ENCODE results near the gene HES5. TPM values are rescaled to one million over a fixed set of nuclear protein-coding genes. Genes with fewer than 3 reads are reported as not detected.

Gene HES5
- total and polyA plus RNA-seq, 10 of the 15 experiments (the other 5 are each of a cell fraction or from before 2014, with no cell fraction given) = 0.12 to 0.15 TPM; not detected in 8

DNA sequence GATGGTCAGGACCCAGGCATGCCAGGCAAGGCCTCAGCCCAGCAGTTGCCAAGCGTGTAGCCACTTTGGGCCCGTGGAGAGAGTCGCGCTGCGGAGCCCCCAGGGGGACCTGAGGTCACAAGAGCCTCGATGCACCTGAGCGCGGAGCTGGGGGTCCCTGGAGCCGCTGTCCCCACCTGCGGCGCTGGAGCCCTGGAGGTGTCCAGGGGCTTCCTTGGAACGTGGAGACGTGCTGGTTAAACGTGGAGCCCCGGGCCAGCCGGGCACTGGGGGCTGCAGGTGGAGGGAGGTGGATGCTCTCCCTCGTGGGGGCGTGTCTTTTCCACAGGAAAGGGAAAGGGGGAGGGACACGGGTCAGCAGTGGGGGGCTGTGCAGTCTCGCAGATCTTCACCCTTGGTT is 50.9 kb downstream of the HES5 start (continued):
- TF ChIP-seq, protein P1, sequence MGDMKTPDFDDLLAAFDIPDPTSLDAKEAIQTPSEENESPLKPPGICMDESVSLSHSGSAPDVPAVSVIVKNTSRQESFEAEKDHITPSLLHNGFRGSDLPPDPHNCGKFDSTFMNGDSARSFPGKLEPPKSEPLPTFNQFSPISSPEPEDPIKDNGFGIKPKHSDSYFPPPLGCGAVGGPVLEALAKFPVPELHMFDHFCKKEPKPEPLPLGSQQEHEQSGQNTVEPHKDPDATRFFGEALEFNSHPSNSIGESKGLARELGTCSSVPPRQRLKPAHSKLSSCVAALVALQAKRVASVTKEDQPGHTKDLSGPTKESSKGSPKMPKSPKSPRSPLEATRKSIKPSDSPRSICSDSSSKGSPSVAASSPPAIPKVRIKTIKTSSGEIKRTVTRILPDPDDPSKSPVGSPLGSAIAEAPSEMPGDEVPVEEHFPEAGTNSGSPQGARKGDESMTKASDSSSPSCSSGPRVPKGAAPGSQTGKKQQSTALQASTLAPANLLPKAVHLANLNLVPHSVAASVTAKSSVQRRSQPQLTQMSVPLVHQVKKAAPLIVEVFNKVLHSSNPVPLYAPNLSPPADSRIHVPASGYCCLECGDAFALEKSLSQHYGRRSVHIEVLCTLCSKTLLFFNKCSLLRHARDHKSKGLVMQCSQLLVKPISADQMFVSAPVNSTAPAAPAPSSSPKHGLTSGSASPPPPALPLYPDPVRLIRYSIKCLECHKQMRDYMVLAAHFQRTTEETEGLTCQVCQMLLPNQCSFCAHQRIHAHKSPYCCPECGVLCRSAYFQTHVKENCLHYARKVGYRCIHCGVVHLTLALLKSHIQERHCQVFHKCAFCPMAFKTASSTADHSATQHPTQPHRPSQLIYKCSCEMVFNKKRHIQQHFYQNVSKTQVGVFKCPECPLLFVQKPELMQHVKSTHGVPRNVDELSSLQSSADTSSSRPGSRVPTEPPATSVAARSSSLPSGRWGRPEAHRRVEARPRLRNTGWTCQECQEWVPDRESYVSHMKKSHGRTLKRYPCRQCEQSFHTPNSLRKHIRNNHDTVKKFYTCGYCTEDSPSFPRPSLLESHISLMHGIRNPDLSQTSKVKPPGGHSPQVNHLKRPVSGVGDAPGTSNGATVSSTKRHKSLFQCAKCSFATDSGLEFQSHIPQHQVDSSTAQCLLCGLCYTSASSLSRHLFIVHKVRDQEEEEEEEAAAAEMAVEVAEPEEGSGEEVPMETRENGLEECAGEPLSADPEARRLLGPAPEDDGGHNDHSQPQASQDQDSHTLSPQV (IDR thresholded peaks at IDR 0.05) = no peak
- no peak for TF ChIP-seq FOS (IDR thresholded peaks at IDR 0.05; ENCODE audit: borderline replicate concordance, extremely low read depth, insufficient read length)

Other genes starting within 250 kb of the HES5 start
Only the 7 nearest of the 8 such genes appear.
- 82.1 and 105 TPM in 2 replicates for gene RER1, start 138.4 kb downstream of the HES5 start, total RNA-seq (2014; rRNA removed)
- 80.8 and 84.8 TPM in 2 replicates for gene RER1, start 138.4 kb downstream of the HES5 start, total RNA-seq (2014; rRNA removed; fragmentation: Illumina TruSeq; extraction: Trizol)
- 145 and 149 TPM in 2 replicates for gene RER1, start 138.4 kb downstream of the HES5 start, total RNA-seq (2021)
- 194 and 216 TPM in 2 replicates for gene RER1, start 138.4 kb downstream of the HES5 start, polyA plus RNA-seq (2011; rRNA removed)
- gene RER1, start 138.4 kb downstream of the HES5 start, polyA plus RNA-seq (2014; fragmentation: Illumina TruSeq; extraction: Trizol) = 172 and 189 TPM in 2 replicates
- gene RER1, start 138.4 kb downstream of the HES5 start, polyA plus RNA-seq (2014; fragmentation: Nextera tagmentation; extraction: Ambion mirVana) = 10 to 100 TPM; 29.2 to 48.5 TPM
- gene RER1, start 138.4 kb downstream of the HES5 start, polyA plus RNA-seq (2014; rRNA removed) = 105 and 124 TPM in 2 replicates
- 100 to 1,000 TPM; 268 to 274 TPM for gene RER1, start 138.4 kb downstream of the HES5 start, polyA plus RNA-seq (2016; fragmentation: Nextera tagmentation; extraction: Ambion mirVana)
- gene PEX10, start 117.7 kb downstream of the HES5 start, total RNA-seq (2014; rRNA removed) = 23.7 and 24.9 TPM in 2 replicates
- 7.4 TPM in 2 replicates for gene PEX10, start 117.7 kb downstream of the HES5 start, total RNA-seq (2014; rRNA removed; fragmentation: Illumina TruSeq; extraction: Trizol)
- 16.4 and 16.8 TPM in 2 replicates for gene PEX10, start 117.7 kb downstream of the HES5 start, total RNA-seq (2021)
- 4.3 and 6.1 TPM in 2 replicates for gene PEX10, start 117.7 kb downstream of the HES5 start, polyA plus RNA-seq (2011; rRNA removed)
- gene PEX10, start 117.7 kb downstream of the HES5 start, polyA plus RNA-seq (2014; fragmentation: Illumina TruSeq; extraction: Trizol) = 3.8 and 5.6 TPM in 2 replicates
- under 1 TPM in 1 of 2 experiments, not detected in 1; 0.24 TPM for gene PEX10, start 117.7 kb downstream of the HES5 start, polyA plus RNA-seq (2014; fragmentation: Nextera tagmentation; extraction: Ambion mirVana)
- gene PEX10, start 117.7 kb downstream of the HES5 start, polyA plus RNA-seq (2014; rRNA removed) = 19.4 and 20.8 TPM in 2 replicates
- 10 to 100 TPM; 18.9 to 19.7 TPM for gene PEX10, start 117.7 kb downstream of the HES5 start, polyA plus RNA-seq (2016; fragmentation: Nextera tagmentation; extraction: Ambion mirVana)
- 0.11 and 0.73 TPM in 2 replicates for gene PLCH2, start 54.0 kb downstream of the HES5 start, total RNA-seq (2014; rRNA removed)
- 0.04 and 0.05 TPM in 2 replicates for gene PLCH2, start 54.0 kb downstream of the HES5 start, total RNA-seq (2014; rRNA removed; fragmentation: Illumina TruSeq; extraction: Trizol)
- 0.62 and 0.74 TPM in 2 replicates for gene PLCH2, start 54.0 kb downstream of the HES5 start, total RNA-seq (2021)
- 0.24 and 0.30 TPM in 2 replicates for gene PLCH2, start 54.0 kb downstream of the HES5 start, polyA plus RNA-seq (2011; rRNA removed)
- gene PLCH2, start 54.0 kb downstream of the HES5 start, polyA plus RNA-seq (2014; fragmentation: Illumina TruSeq; extraction: Trizol) = 0.12 TPM in 1 of 2 replicates, not detected in the other
- gene PLCH2, start 54.0 kb downstream of the HES5 start, polyA plus RNA-seq (2014; fragmentation: Nextera tagmentation; extraction: Ambion mirVana) = not detected
- 0.53 and 1.1 TPM in 2 replicates for gene PLCH2, start 54.0 kb downstream of the HES5 start, polyA plus RNA-seq (2014; rRNA removed)
- under 1 TPM in 1 of 2 experiments, not detected in 1; 0.03 TPM for gene PLCH2, start 54.0 kb downstream of the HES5 start, polyA plus RNA-seq (2016; fragmentation: Nextera tagmentation; extraction: Ambion mirVana)
- gene PANK4, start 3.7 kb downstream of the HES5 start, total RNA-seq (2014; rRNA removed) = 24.1 and 24.9 TPM in 2 replicates
- gene PANK4, start 3.7 kb downstream of the HES5 start, total RNA-seq (2014; rRNA removed; fragmentation: Illumina TruSeq; extraction: Trizol) = 10.4 and 10.6 TPM in 2 replicates
- gene PANK4, start 3.7 kb downstream of the HES5 start, total RNA-seq (2021) = 25.8 and 38.0 TPM in 2 replicates
- 12.4 and 27.0 TPM in 2 replicates for gene PANK4, start 3.7 kb downstream of the HES5 start, polyA plus RNA-seq (2011; rRNA removed)
- gene PANK4, start 3.7 kb downstream of the HES5 start, polyA plus RNA-seq (2014; fragmentation: Illumina TruSeq; extraction: Trizol) = 11.1 and 15.0 TPM in 2 replicates
- 1 to 10 TPM in 1 of 2 experiments, under 1 TPM in 1; 0.35 to 1.5 TPM for gene PANK4, start 3.7 kb downstream of the HES5 start, polyA plus RNA-seq (2014; fragmentation: Nextera tagmentation; extraction: Ambion mirVana)
- 25.0 and 27.2 TPM in 2 replicates for gene PANK4, start 3.7 kb downstream of the HES5 start, polyA plus RNA-seq (2014; rRNA removed)
- gene PANK4, start 3.7 kb downstream of the HES5 start, polyA plus RNA-seq (2016; fragmentation: Nextera tagmentation; extraction: Ambion mirVana) = 10 to 100 TPM; 18.2 to 19.0 TPM
- 53.6 and 61.1 TPM in 2 replicates for gene TNFRSF14, start 26.1 kb upstream of the HES5 start, total RNA-seq (2014; rRNA removed)
- 20.0 and 23.0 TPM in 2 replicates for gene TNFRSF14, start 26.1 kb upstream of the HES5 start, total RNA-seq (2014; rRNA removed; fragmentation: Illumina TruSeq; extraction: Trizol)
- gene TNFRSF14, start 26.1 kb upstream of the HES5 start, total RNA-seq (2021) = 76.2 and 79.1 TPM in 2 replicates
- 30.5 and 69.6 TPM in 2 replicates for gene TNFRSF14, start 26.1 kb upstream of the HES5 start, polyA plus RNA-seq (2011; rRNA removed)
- 4.8 and 19.2 TPM in 2 replicates for gene TNFRSF14, start 26.1 kb upstream of the HES5 start, polyA plus RNA-seq (2014; fragmentation: Illumina TruSeq; extraction: Trizol)
- 1 to 10 TPM in 1 of 2 experiments, under 1 TPM in 1; 0.43 to 2.9 TPM for gene TNFRSF14, start 26.1 kb upstream of the HES5 start, polyA plus RNA-seq (2014; fragmentation: Nextera tagmentation; extraction: Ambion mirVana)
- 113 and 114 TPM in 2 replicates for gene TNFRSF14, start 26.1 kb upstream of the HES5 start, polyA plus RNA-seq (2014; rRNA removed)
- gene TNFRSF14, start 26.1 kb upstream of the HES5 start, polyA plus RNA-seq (2016; fragmentation: Nextera tagmentation; extraction: Ambion mirVana) = 10 to 100 TPM; 36.2 to 46.7 TPM
- 4.2 TPM in 2 replicates for gene PRXL2B, start 56.5 kb upstream of the HES5 start, total RNA-seq (2014; rRNA removed)
- gene PRXL2B, start 56.5 kb upstream of the HES5 start, total RNA-seq (2014; rRNA removed; fragmentation: Illumina TruSeq; extraction: Trizol) = 1.8 and 1.9 TPM in 2 replicates
- gene PRXL2B, start 56.5 kb upstream of the HES5 start, total RNA-seq (2021) = 5.6 and 7.6 TPM in 2 replicates
- 3.1 and 5.0 TPM in 2 replicates for gene PRXL2B, start 56.5 kb upstream of the HES5 start, polyA plus RNA-seq (2011; rRNA removed)
- gene PRXL2B, start 56.5 kb upstream of the HES5 start, polyA plus RNA-seq (2014; fragmentation: Illumina TruSeq; extraction: Trizol) = 1.3 and 2.7 TPM in 2 replicates
- gene PRXL2B, start 56.5 kb upstream of the HES5 start, polyA plus RNA-seq (2014; fragmentation: Nextera tagmentation; extraction: Ambion mirVana) = under 1 TPM; 0.44 to 0.53 TPM
- gene PRXL2B, start 56.5 kb upstream of the HES5 start, polyA plus RNA-seq (2014; rRNA removed) = 5.5 and 6.8 TPM in 2 replicates
- gene PRXL2B, start 56.5 kb upstream of the HES5 start, polyA plus RNA-seq (2016; fragmentation: Nextera tagmentation; extraction: Ambion mirVana) = 1 to 10 TPM; 3.8 to 4.8 TPM
- gene MMEL1, start 102.8 kb upstream of the HES5 start, total RNA-seq (2014; rRNA removed) = not detected in 2 replicates
- not detected in 2 replicates for gene MMEL1, start 102.8 kb upstream of the HES5 start, total RNA-seq (2014; rRNA removed; fragmentation: Illumina TruSeq; extraction: Trizol)
- gene MMEL1, start 102.8 kb upstream of the HES5 start, total RNA-seq (2021) = not detected in 2 replicates
- gene MMEL1, start 102.8 kb upstream of the HES5 start, polyA plus RNA-seq (2011; rRNA removed) = 0.11 and 0.13 TPM in 2 replicates
- not detected in 2 replicates for gene MMEL1, start 102.8 kb upstream of the HES5 start, polyA plus RNA-seq (2014; fragmentation: Illumina TruSeq; extraction: Trizol)
- not detected for gene MMEL1, start 102.8 kb upstream of the HES5 start, polyA plus RNA-seq (2014; fragmentation: Nextera tagmentation; extraction: Ambion mirVana)
- not detected in 2 replicates for gene MMEL1, start 102.8 kb upstream of the HES5 start, polyA plus RNA-seq (2014; rRNA removed)
- gene MMEL1, start 102.8 kb upstream of the HES5 start, polyA plus RNA-seq (2016; fragmentation: Nextera tagmentation; extraction: Ambion mirVana) = not detected